H1 (cell line): ENCODE results near the gene WDR26. TPM values are rescaled to one million over a fixed set of nuclear protein-coding genes. Genes with fewer than 3 reads are reported as not detected.

Experiments
- CTCF ChIA-PET: fragments of 300-600 bp; sonication (Branson Sonifier 250); formaldehyde crosslinking; loops from one replicate; lab custom pipeline; 2021; ENCODE audit not compliant: partially characterized antibody; lab: Charles Lee
- POLR2A ChIA-PET: fragments of 300-600 bp; sonication (Branson Sonifier 250); formaldehyde crosslinking; loops from one replicate; lab custom pipeline; 2021; ENCODE audit warnings: inconsistent platforms; ENCODE audit not compliant: partially characterized antibody; lab: Charles Lee
- DNase-seq, 2 experiments: peaks; one replicate each; pipeline versions ENCODE4 v3.0.0 to v3.0.0-alpha.2; 2010 to 2022; ENCODE audit warnings: low spot score in 2 of 2, low read depth in 1 of 2, mixed read lengths in 1 of 2
- FAIRE-seq: peaks from 2 replicates; lab custom pipeline; 2011; peaks lifted over from hg19 to GRCh38; lab: Jason Lieb, UNC
- H2AFZ ChIP-seq: 2 replicates; pipeline ENCODE4 v1.8.1; 2012; ENCODE audit warnings: low read length, inconsistent platforms
- H2AK5ac ChIP-seq: 2 replicates; pipeline ENCODE4 v1.6.1; 2013; ENCODE audit warnings: low read depth, low read length
- H2BK120ac ChIP-seq: replicated peaks from 2 replicates; pipeline ENCODE3; 2013; ENCODE audit warnings: low read depth, low read length, inconsistent platforms
- H2BK12ac ChIP-seq: 2 replicates; pipeline ENCODE4 v1.6.1; 2013; ENCODE audit warnings: low read depth, low read length
- H2BK15ac ChIP-seq: 2 replicates; pipeline ENCODE4 v1.6.1; 2013; ENCODE audit warnings: low read length
- H2BK20ac ChIP-seq: 2 replicates; pipeline ENCODE4 v1.6.1; 2013; ENCODE audit warnings: low read length
- H2BK5ac ChIP-seq: 2 replicates; pipeline ENCODE4 v1.6.1; 2013; ENCODE audit warnings: low read depth, low read length
- H3K14ac ChIP-seq: 2 replicates; pipeline ENCODE4 v1.6.1; 2013; ENCODE audit warnings: inconsistent platforms; ENCODE audit not compliant: insufficient read length
- H3K18ac ChIP-seq: 2 replicates; pipeline ENCODE4 v1.6.1; 2013; ENCODE audit warnings: low read length; ENCODE audit errors: extremely low read depth
- H3K23ac ChIP-seq: 2 replicates; pipeline ENCODE4 v1.6.1; 2013; ENCODE audit warnings: inconsistent platforms; ENCODE audit not compliant: insufficient read length
- H3K23me2 ChIP-seq: 2 replicates; pipeline ENCODE4 v1.6.1; 2013; ENCODE audit warnings: low read depth, low read length
- H3K27ac ChIP-seq: 2 replicates; pipeline ENCODE4 v1.6.1; 2011; ENCODE audit warnings: low read depth, low read length, inconsistent platforms
- H3K27me3 ChIP-seq, 4 experiments: replicated peaks in 1 of 4; 1 replicate in 1 of 4; 2 replicates in 3 of 4; pipeline versions ENCODE4 v1.6.1 to v1.8.1; 2011 to 2013; ENCODE audit warnings: low read length in 3 of 4, mild to moderate bottlenecking in 3 of 4, inconsistent platforms in 2 of 4, mixed read lengths in 2 of 4, moderate library complexity in 1 of 4; ENCODE audit not compliant: control insufficient read depth in 3 of 4, insufficient read depth in 3 of 4; ENCODE audit errors: extremely low read depth in 1 of 4
- H3K36me3 ChIP-seq, 4 experiments: 2 replicates each; pipeline versions ENCODE4 v1.6.1 to v1.8.1; 2011 to 2013; ENCODE audit warnings: mild to moderate bottlenecking in 4 of 4, low read length in 3 of 4, moderate library complexity in 2 of 4, control low read depth in 1 of 4, inconsistent platforms in 1 of 4; ENCODE audit not compliant: insufficient read depth in 4 of 4, control insufficient read depth in 2 of 4
- H3K4ac ChIP-seq: replicated peaks from 2 replicates; pipeline ENCODE3; 2013; ENCODE audit warnings: low read length, low read depth, mixed read lengths, inconsistent platforms; ENCODE audit not compliant: insufficient read length
- H3K4me1 ChIP-seq, 4 experiments: replicated peaks in 1 of 4; 1 replicate in 1 of 4; 2 replicates in 3 of 4; pipeline versions ENCODE4 v1.6.1 to v1.8.1; 2011 to 2013; ENCODE audit warnings: low read length in 3 of 4, inconsistent platforms in 2 of 4, mixed read lengths in 1 of 4; ENCODE audit not compliant: insufficient read depth in 4 of 4, control insufficient read depth in 3 of 4
- H3K4me2 ChIP-seq, 2 experiments: 2 replicates each; pipeline versions ENCODE4 v1.6.1 to v1.8.1; 2011 to 2013; ENCODE audit warnings: low read depth in 2 of 2, low read length in 2 of 2, control low read depth in 1 of 2, inconsistent platforms in 1 of 2, mild to moderate bottlenecking in 1 of 2; ENCODE audit not compliant: insufficient read depth in 1 of 2
- H3K4me3 ChIP-seq, 4 experiments: fragments of 200-600, 300-600 bp in 1 of 4; sonication (generic), shearing (Covaris generic), sonication (Bioruptor Twin) in 1 of 4; 2 replicates each; pipeline versions ENCODE4 v1.5.1 to v1.8.1; 2011 to 2016; ENCODE audit warnings: low read length in 4 of 4, low read depth in 3 of 4, control low read depth in 2 of 4, inconsistent platforms in 2 of 4, mild to moderate bottlenecking in 2 of 4, mixed read lengths in 1 of 4, moderate library complexity in 1 of 4; ENCODE audit not compliant: insufficient read depth in 2 of 4; ENCODE audit errors: extremely low read depth in 1 of 4
- H3K56ac ChIP-seq: replicated peaks from 2 replicates; pipeline ENCODE3; 2013; ENCODE audit warnings: low read depth, mild to moderate bottlenecking, mixed read lengths, low read length, inconsistent platforms; ENCODE audit not compliant: insufficient read length
- H3K79me1 ChIP-seq: 2 replicates; pipeline ENCODE4 v1.6.1; 2013; ENCODE audit warnings: low read depth, low read length, control low read depth
- H3K79me2 ChIP-seq, 2 experiments: 2 replicates each; pipeline versions ENCODE4 v1.6.1 to v1.8.1; 2012 to 2013; ENCODE audit warnings: low read length in 2 of 2, mild to moderate bottlenecking in 2 of 2, inconsistent platforms in 1 of 2; ENCODE audit not compliant: insufficient read depth in 2 of 2, control insufficient read depth in 1 of 2
- H3K9ac ChIP-seq, 4 experiments: replicated peaks in 1 of 4; 1 replicate in 1 of 4; 2 replicates in 3 of 4; pipeline versions ENCODE4 v1.6.1 to v1.8.1; 2011 to 2013; ENCODE audit warnings: low read depth in 3 of 4, low read length in 3 of 4, control low read depth in 2 of 4, mild to moderate bottlenecking in 2 of 4, moderate library complexity in 2 of 4, inconsistent platforms in 1 of 4; ENCODE audit errors: extremely low read depth in 1 of 4
- H3K9me3 ChIP-seq, 2 experiments: 2 replicates each; pipeline versions ENCODE4 v1.6.1 to v1.8.1; 2012 to 2013; ENCODE audit warnings: mild to moderate bottlenecking in 2 of 2, moderate library complexity in 2 of 2, control low read depth in 1 of 2, inconsistent platforms in 1 of 2, low read depth in 1 of 2, low read length in 1 of 2, mixed read lengths in 1 of 2; ENCODE audit not compliant: insufficient read depth in 2 of 2
- H4K20me1 ChIP-seq, 2 experiments: replicated peaks in 1 of 2; 2 replicates each; pipeline versions ENCODE3 to v1.8.1; 2011 to 2013; ENCODE audit warnings: inconsistent platforms in 2 of 2, low read length in 2 of 2, mild to moderate bottlenecking in 1 of 2; ENCODE audit not compliant: insufficient read depth in 2 of 2, control insufficient read depth in 1 of 2
- H4K5ac ChIP-seq: 2 replicates; pipeline ENCODE4 v1.6.1; 2013; ENCODE audit warnings: low read length, low read depth, mixed read lengths, inconsistent platforms; ENCODE audit not compliant: insufficient read length
- H4K8ac ChIP-seq: 2 replicates; pipeline ENCODE4 v1.8.0; 2013; ENCODE audit warnings: mild to moderate bottlenecking, moderate library complexity, low read length, inconsistent platforms; ENCODE audit not compliant: insufficient read depth; ENCODE audit errors: extremely low read depth
- H4K91ac ChIP-seq: replicated peaks from 2 replicates; pipeline ENCODE3; 2013; ENCODE audit warnings: low read length, mixed read lengths, inconsistent platforms; ENCODE audit not compliant: insufficient read length
- YY1 ChIP-seq: IDR thresholded peaks from 2 replicates; pipeline ENCODE4 v1.6.1; 2011; ENCODE audit warnings: low read depth, mild to moderate bottlenecking, low read length
- WGBS, 2 experiments: shearing (Covaris generic) in 1 of 2; methylation state at CpG; one replicate each; pipeline versions ENCODE4 v1.1.6 to v1.1.7; 2013 to 2015; ENCODE audit warnings: low lambda C conversion rate in 2 of 2, mixed read lengths in 2 of 2, inconsistent platforms in 1 of 2, low coverage in 1 of 2, missing lambda C conversion rate in 1 of 2; ENCODE audit not compliant: insufficient replicate concordance in 2 of 2, insufficient coverage in 1 of 2, insufficient read length in 1 of 2; ENCODE audit errors: extremely low coverage in 1 of 2, missing lambda C conversion rate in 1 of 2; 5-methylcytosine and 5-hydroxymethylcytosine counted together
- polyA plus RNA-seq, 7 experiments: library from polyadenylated mRNA; depleted of rRNA in 3 of 7; stranded (reverse) in 5 of 7; unstranded in 2 of 7; fragments of >200 nt in 5 of 7; fragments of 200-250 nt in 2 of 7; gene quantifications; 1 replicate in 5 of 7; 2 replicates in 1 of 7; 4 replicates in 1 of 7; pipeline versions ENCODE4 v1.2.1 to v1.2.3, GENCODE V29; 2011 to 2013; ENCODE audit warnings: missing spikeins in 2 of 7, mixed read lengths in 2 of 7
- total RNA-seq: library from RNA; stranded (reverse); fragmentation: NEBNext Ultra II Directional; extraction: Animal tissue kit (Norgen Biotek cat#: 25700); gene quantifications from 2 replicates; pipeline ENCODE4 v1.2.1, GENCODE V29; 2021

Gene WDR26
- total and polyA plus RNA-seq, 2 of the 8 experiments (the other 6 are each of a cell fraction or from before 2014, with no cell fraction given): 18.0 to 72.5 TPM

GRCh38 chr1:224447251-224447650, 12.7 kb upstream of the WDR26 start:
- Histone ChIP-seq H3K18ac (no peak overlapping the region), H3K23me2 (no peaks in the 10 kb centered on the region; the same call in 1 of the 2 replicates), H3K14ac (no peak overlapping the region), H3K4me1 (no peaks in the 10 kb centered on the region), H3K79me1 (no peaks in the 10 kb centered on the region; the same call in 1 of the 2 replicates), H3K56ac (no peak overlapping the region), H3K79me2 (no peaks in the 10 kb centered on the region), H3K9ac (no peak overlapping the region), H2BK15ac (no peak overlapping the region), H2BK12ac (no peak overlapping the region), H4K5ac (no peak overlapping the region), H2BK5ac (no peak overlapping the region), H4K8ac (no peak overlapping the region), H2AK5ac (no peak overlapping the region), H2AFZ (no peak overlapping the region), H3K27ac (no peak overlapping the region), H3K4me3 (no peak overlapping the region), H3K23ac (no peak overlapping the region), H3K27me3 (no peaks in the 10 kb centered on the region), H2BK120ac (no peak overlapping the region), H4K91ac (no peak overlapping the region), H4K20me1 (peaks cover 2% of the 10 kb centered on the region in 2 experiments), H3K4me2 (no peak overlapping the region), H2BK20ac (no peak overlapping the region), H3K9me3 (no peaks in the 10 kb centered on the region), H3K36me3 (no peaks in the 10 kb centered on the region), H3K4ac (no peak overlapping the region)
- no peak for TF ChIP-seq YY1
- ChIA-PET POLR2A (interaction anchor here (0.9 to 3.2 kb wide), 5 partner anchors 10 to 106 kb away, joined by 3 to 9 read pairs (median 4); no protein-coding TSS in a partner anchor), CTCF (interaction anchor here (1.3 to 4.1 kb wide), 2 partner anchors 11 to 54 kb away, joined by 3 to 38 read pairs; no protein-coding TSS in a partner anchor)
- WGBS, 2 experiments: 93% methylated on average over 2 of the region's 2 CpGs; no CpG with 5 or more reads in 1 of the 2 experiments
- FAIRE-seq (no peak), DNase-seq (no peak)
